GM19099 (cell line): Measurements from ENCODE around the gene BCL11B.

Source experiments
- POLR2A ChIP-seq: IDR thresholded peaks from 3 replicates; pipeline ENCODE4 v1.6.1; 2011; ENCODE audit warnings: low read depth; ENCODE audit not compliant: insufficient read length; ENCODE audit errors: extremely low read depth

The BCL11B gene

DNA sequence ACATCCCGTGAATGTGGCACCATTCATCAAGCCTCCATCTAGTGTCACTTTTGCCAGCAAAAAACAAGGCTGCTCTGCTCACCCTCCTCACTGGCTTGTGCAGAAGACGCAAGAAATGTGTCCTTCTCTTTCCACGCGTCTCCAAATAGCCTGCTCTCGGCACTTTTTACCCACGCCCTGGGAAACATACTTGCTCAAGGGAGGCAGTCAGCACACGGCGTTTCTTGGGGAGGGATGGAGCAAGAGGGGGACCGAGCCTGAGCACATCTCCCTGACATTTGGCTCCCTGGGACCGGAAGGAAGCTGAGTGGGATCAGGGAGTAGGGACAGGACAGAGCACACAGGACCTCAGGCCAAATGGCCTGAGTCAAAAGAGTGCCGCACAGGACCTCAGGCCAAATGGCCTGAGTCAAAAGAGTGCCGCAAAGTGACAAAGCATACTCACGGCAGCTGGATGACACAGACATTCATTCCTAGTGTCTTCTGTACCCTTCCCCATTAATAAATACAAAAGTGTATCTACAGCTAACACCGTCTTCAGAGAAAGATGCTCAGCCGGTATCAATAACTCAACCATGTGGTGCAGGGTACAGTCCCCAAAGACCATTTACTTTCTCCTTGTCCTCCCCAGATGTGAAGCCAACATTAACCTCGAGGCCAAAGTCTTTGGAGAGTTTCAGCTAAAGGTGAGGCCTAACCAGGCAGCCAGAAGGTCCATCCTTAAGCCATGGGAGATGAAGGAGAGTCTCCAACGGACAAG is 7.1 kb downstream of the BCL11B start:
- no peak for TF ChIP-seq POLR2A

- TF ChIP-seq POLR2A, result no peak
These were observed 8.2 kb downstream of the BCL11B start for GRCh38 chr14:99263564-99264330.

GRCh38 chr14:99262977-99263448 is 9.0 kb downstream of the BCL11B start:
- TF ChIP-seq POLR2A, result no peak

- no peak for TF ChIP-seq POLR2A
These were observed 9.8 kb downstream of the BCL11B start for GRCh38 chr14:99261912-99262787.

DNA sequence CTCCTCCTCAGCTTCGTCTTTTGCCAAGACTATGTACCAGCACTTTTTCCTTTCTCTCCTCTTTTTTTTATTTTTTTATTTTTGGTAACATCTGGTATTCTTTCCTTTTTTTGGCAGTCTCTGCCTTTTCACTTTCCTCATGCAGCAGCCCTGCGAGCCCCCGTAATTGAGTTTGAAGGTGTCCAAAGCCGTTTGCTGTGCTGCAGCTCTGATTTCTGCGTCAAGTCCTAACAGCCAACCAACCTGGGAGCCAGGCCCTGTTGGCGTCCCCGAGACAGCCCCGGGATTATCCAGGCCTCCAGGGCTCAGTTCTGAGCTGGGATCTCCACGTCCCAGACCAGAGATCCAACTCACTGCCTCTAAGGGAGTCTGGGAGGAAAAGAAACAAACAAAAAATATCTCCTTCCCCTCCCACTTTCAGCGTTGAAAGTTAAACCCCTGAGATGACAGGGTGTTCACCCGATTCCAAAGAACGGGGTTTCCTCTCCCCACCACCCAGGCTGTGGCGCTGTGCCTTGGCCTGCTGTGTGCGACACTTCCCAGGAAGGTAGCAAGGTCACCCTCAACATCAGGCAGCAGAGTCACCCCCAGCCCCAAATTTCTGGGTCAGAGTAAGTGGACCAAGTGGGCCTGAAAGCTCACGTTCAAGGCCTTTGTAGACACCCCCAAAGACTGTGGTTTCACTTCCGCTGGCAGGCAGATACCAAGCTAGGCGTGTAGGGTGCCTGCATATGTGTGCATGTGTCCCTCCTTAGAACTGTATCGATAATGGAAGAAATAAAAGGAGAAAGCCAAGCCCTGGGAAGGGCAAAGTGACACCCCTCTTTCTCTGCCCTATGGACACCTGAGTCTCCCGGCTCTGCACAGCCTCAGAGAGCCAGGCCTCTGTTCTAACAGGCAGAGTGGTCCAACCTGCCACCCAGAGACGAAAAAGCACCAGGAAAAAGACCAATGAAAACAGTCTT is 11.1 kb downstream of the BCL11B start:
- TF ChIP-seq POLR2A, result no peak

- TF ChIP-seq POLR2A, result no peak
These were observed 11.9 kb downstream of the BCL11B start for GRCh38 chr14:99260116-99260515.

DNA sequence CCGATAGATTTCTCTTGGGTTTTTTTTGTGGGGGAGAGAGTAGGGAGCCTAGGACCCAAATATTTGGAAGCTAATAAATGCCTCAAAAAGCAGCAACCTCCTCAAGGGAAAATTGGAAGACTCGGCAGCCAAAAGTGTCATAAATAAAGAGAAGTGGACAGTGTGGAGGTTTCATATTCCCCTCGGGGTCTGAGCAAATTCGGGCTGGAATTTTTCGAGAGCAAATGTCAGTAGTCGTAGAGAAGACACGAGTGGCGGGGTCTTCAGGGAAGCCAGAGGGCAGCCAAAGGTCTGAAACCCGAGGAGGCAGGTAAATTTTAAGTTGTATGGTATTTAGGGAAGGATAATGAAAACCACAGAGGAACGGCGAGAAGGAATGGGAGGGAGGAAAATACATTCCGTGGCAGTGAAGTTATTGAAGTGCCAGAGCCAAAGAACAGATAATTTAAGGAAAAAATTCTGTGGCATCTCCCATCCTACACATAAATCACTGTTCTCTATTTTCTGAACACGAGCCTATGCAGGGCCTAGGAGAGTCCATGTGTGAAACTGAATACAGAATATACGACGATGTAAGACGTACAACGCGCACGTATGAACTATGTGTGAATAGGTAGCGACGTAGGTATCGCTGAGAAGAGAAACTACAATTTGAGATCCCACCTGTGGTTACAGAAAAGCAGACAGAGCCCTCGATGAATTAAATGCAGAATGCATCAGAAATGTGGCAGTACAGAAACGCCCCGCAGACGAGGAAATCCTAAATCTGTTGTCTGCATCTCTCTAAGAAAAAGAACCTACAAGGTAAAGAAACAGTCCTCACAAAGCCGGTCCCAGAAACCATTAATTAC is 12.9 kb downstream of the BCL11B start:
- no peak for TF ChIP-seq POLR2A

- TF ChIP-seq POLR2A, result no peak
These were observed 13.6 kb downstream of the BCL11B start for GRCh38 chr14:99258341-99258861.

GRCh38 chr14:99257673-99258221 is 14.2 kb downstream of the BCL11B start:
- TF ChIP-seq POLR2A, result no peak

DNA sequence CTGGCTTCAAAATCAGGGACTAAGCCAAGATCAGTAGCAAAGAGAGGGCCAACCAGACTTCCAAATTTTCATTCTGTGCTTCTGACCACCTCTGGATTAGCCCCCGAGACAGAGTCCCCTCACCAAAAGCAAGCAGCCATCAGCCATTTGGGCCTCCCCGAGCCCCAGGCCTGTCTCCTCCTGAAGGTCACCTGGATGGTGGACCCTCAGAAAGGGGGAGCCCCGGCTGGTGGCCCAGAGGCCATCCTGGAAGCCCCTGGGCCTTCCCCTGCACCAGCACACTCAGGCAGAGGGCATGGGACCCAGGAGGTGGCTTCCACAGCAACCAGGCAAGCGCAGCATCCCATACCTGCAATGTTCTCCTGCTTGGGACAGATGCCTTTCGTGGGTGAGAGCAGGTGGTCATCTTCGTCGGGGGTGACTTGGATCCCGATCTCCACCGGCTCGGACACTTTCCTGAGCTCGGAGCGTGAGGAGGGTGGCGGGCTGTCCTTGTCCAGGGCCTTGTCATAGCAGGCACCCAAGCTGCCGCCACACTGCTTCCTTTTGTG is 14.8 kb downstream of the BCL11B start:
- no peak for TF ChIP-seq POLR2A

DNA sequence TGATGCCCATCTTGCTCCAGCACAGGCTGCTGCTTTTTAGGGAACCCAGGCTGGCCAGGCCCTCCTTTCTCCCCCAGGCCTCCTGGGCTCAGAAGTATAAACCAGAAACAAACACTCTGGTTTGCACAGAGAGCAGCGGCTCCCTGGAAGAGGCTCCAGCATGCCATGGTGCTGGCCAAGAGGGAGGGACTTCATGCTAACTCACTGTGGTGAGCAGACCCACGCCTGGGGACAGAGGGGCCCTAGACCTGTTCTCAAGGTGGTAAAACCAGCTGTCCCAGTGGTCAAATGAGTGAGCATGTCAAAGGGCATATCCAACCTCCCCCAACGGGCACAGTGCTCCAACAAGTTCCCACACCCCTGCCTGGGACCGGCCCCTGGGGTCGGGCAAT is 15.5 kb downstream of the BCL11B start:
- no peak for TF ChIP-seq POLR2A
